HEK293 (cell line): ENCODE data around the gene CENPT.

Experiments
- EGR2 ChIP-seq: fragments of 450-650 bp; formaldehyde crosslinking; IDR thresholded peaks from 2 replicates; pipeline ENCODE4 v1.5.1; 2016; ENCODE audit warnings: low read depth, missing biosample characterization, missing genetic modification characterization
- OSR2 ChIP-seq: fragments of 450-650 bp; formaldehyde crosslinking; IDR thresholded peaks from 2 replicates; pipeline ENCODE4 v1.5.1; 2016; ENCODE audit warnings: missing biosample characterization, missing genetic modification characterization
- PRDM2 ChIP-seq: fragments of 450-650 bp; formaldehyde crosslinking; IDR thresholded peaks from 2 replicates; pipeline ENCODE4 v1.5.1; 2016; ENCODE audit warnings: missing biosample characterization, missing genetic modification characterization, borderline replicate concordance
- SCRT1 ChIP-seq: fragments of 450-650 bp; formaldehyde crosslinking; IDR thresholded peaks from 2 replicates; pipeline ENCODE4 v1.5.1; 2016; ENCODE audit warnings: missing biosample characterization, missing genetic modification characterization, borderline replicate concordance
- SCRT2 ChIP-seq: fragments of 450-650 bp; formaldehyde crosslinking; IDR thresholded peaks from 2 replicates; pipeline ENCODE4 v1.5.1; 2016; ENCODE audit warnings: missing biosample characterization, missing genetic modification characterization
- TRIM28 ChIP-seq: IDR thresholded peaks from 2 replicates; pipeline ENCODE4 v1.6.1; 2011; ENCODE audit warnings: low read length, control low read depth, borderline replicate concordance
- ZBTB7A ChIP-seq: fragments of 450-650 bp; formaldehyde crosslinking; IDR thresholded peaks from 2 replicates; pipeline ENCODE4 v1.5.1; 2016; ENCODE audit warnings: low read depth, missing biosample characterization, missing genetic modification characterization
- ZBTB8A ChIP-seq: fragments of 450-650 bp; formaldehyde crosslinking; IDR thresholded peaks from 2 replicates; pipeline ENCODE4 v1.5.1; 2016; ENCODE audit warnings: missing biosample characterization, missing genetic modification characterization
- ZFHX2 ChIP-seq: fragments of 450-650 bp; formaldehyde crosslinking; conservative IDR thresholded peaks from 2 replicates; pipeline ENCODE4 v1.5.1; 2016; ENCODE audit warnings: missing biosample characterization, missing genetic modification characterization
- ZIC2 ChIP-seq: fragments of 450-650 bp; formaldehyde crosslinking; IDR thresholded peaks from 2 replicates; pipeline ENCODE4 v1.5.1; 2016; ENCODE audit warnings: missing biosample characterization, missing genetic modification characterization
- ZNF335 ChIP-seq: fragments of 450-650 bp; formaldehyde crosslinking; conservative IDR thresholded peaks from 2 replicates; pipeline ENCODE4 v1.5.1; 2016; ENCODE audit warnings: missing biosample characterization, missing genetic modification characterization
- ZNF391 ChIP-seq: fragments of 450-650 bp; formaldehyde crosslinking; IDR thresholded peaks from 2 replicates; pipeline ENCODE4 v1.5.1; 2016; ENCODE audit warnings: low read depth, missing biosample characterization, missing genetic modification characterization, borderline replicate concordance
- ZNF394 ChIP-seq: fragments of 450-650 bp; formaldehyde crosslinking; IDR thresholded peaks from 2 replicates; pipeline ENCODE4 v1.5.1; 2016; ENCODE audit warnings: missing biosample characterization, missing genetic modification characterization, mild to moderate bottlenecking, moderate library complexity, borderline replicate concordance
- ZNF544 ChIP-seq: fragments of 450-650 bp; formaldehyde crosslinking; IDR thresholded peaks from 2 replicates; pipeline ENCODE4 v1.5.0; 2017; ENCODE audit warnings: missing biosample characterization, missing genetic modification characterization
- ZNF704 ChIP-seq: fragments of 450-650 bp; formaldehyde crosslinking; IDR thresholded peaks from 2 replicates; pipeline ENCODE4 v1.5.1; 2016; ENCODE audit warnings: missing biosample characterization, missing genetic modification characterization
- TF ChIP-seq, protein P1 (sequence below): fragments of 450-650 bp; formaldehyde crosslinking; IDR thresholded peaks from 2 replicates; pipeline ENCODE4 v1.5.1; 2016; ENCODE audit warnings: missing biosample characterization, missing genetic modification characterization
- TF ChIP-seq, protein P2 (sequence below): fragments of 450-650 bp; formaldehyde crosslinking; IDR thresholded peaks from 2 replicates; pipeline ENCODE4 v1.5.1; 2016; ENCODE audit warnings: missing biosample characterization, missing genetic modification characterization
- TF ChIP-seq, protein P3 (sequence below): fragments of 450-650 bp; formaldehyde crosslinking; IDR thresholded peaks from 2 replicates; pipeline ENCODE4 v1.5.1; 2016; ENCODE audit warnings: missing biosample characterization, missing genetic modification characterization

The CENPT gene

DNA sequence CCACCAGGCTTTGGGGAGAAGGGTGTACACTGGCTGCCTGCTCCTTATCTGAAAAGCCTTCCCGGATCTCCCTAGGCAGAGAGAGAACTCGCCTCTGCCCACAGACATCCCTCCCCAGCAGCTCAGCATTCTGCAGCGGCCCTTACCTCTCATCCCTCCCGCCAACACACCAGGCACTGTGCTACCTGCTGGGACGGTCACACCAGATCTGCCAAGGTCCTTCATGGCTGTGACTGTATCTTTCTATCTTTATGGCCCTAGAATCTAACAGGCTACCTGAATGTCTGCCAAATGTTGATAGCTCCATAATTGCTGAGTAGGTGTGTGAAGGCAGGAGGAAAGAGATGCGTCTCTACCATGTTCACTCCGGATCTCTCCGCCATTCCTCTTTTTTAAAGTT is 32.9 kb downstream of the CENPT start (continued):
- TF ChIP-seq PRDM2 (tag by site-specific recombination) (no peak), ZNF335 (tag by site-specific recombination) (peak; percentile 68), SCRT2 (tag by site-specific recombination) (peak; percentile 62), ZNF394 (no peak), ZNF391 (no peak), ZNF704 (tag by site-specific recombination) (no peak), TRIM28 (no peak), ZBTB8A (tag by site-specific recombination) (no peak), ZNF544 (tag by site-specific recombination) (no peak), ZFHX2 (peak; percentile 82), ZBTB7A (tag by site-specific recombination) (no peak), ZIC2 (tag by site-specific recombination) (peak; percentile 83), OSR2 (tag by site-specific recombination) (peak; percentile 18; the same call in 1 of the 2 replicates), SCRT1 (peak; percentile 54; the same call in 1 of the 2 replicates), EGR2 (peak; percentile 81)
- TF ChIP-seq, protein P1, sequence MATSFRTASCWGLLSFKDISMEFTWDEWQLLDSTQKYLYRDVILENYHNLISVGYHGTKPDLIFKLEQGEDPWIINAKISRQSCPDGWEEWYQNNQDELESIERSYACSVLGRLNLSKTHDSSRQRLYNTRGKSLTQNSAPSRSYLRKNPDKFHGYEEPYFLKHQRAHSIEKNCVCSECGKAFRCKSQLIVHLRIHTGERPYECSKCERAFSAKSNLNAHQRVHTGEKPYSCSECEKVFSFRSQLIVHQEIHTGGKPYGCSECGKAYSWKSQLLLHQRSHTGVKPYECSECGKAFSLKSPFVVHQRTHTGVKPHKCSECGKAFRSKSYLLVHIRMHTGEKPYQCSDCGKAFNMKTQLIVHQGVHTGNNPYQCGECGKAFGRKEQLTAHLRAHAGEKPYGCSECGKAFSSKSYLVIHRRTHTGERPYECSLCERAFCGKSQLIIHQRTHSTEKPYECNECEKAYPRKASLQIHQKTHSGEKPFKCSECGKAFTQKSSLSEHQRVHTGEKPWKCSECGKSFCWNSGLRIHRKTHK (tag by site-specific recombination), result no peak
- TF ChIP-seq, protein P2, sequence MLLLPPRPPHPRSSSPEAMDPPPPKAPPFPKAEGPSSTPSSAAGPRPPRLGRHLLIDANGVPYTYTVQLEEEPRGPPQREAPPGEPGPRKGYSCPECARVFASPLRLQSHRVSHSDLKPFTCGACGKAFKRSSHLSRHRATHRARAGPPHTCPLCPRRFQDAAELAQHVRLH, result no peak
- TF ChIP-seq, protein P3, sequence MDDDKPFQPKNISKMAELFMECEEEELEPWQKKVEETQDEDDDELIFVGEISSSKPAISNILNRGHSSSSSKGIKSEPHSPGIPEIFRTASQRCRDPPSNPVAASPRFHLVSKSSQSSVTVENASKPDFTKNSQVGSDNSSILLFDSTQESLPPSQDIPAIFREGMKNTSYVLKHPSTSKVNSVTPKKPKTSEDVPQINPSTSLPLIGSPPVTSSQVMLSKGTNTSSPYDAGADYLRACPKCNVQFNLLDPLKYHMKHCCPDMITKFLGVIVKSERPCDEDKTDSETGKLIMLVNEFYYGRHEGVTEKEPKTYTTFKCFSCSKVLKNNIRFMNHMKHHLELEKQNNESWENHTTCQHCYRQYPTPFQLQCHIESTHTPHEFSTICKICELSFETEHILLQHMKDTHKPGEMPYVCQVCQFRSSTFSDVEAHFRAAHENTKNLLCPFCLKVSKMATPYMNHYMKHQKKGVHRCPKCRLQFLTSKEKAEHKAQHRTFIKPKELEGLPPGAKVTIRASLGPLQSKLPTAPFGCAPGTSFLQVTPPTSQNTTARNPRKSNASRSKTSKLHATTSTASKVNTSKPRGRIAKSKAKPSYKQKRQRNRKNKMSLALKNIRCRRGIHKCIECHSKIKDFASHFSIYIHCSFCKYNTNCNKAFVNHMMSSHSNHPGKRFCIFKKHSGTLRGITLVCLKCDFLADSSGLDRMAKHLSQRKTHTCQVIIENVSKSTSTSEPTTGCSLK, result no peak
